Fibroblast of lung (primary cell): ENCODE measurements around the gene SPX. TPM values are rescaled to one million over a fixed set of nuclear protein-coding genes. Genes with fewer than 3 reads are reported as not detected.

Experiments used
- DNase-seq, 2 donors: peaks; one replicate each; pipeline versions ENCODE4 v3.0.0 to v3.0.0-alpha.2; 2010; ENCODE audit warnings: low read depth in 2 of 2
- H2AFZ ChIP-seq: 2 replicates; pipeline ENCODE4 v1.5.1; 2012; ENCODE audit warnings: low read length, control low read depth, inconsistent platforms
- H3K27ac ChIP-seq: 2 replicates; pipeline ENCODE4 v1.5.1; 2011; ENCODE audit warnings: low read length, control low read depth; ENCODE audit not compliant: insufficient read depth
- H3K27me3 ChIP-seq: 2 replicates; pipeline ENCODE4 v1.5.1; 2011; ENCODE audit warnings: mild to moderate bottlenecking, low read length; ENCODE audit not compliant: control insufficient read depth, insufficient read depth
- H3K36me3 ChIP-seq: 2 replicates; pipeline ENCODE4 v1.5.1; 2011; ENCODE audit warnings: low read length; ENCODE audit not compliant: control insufficient read depth, insufficient read depth
- H3K4me1 ChIP-seq: 2 replicates; pipeline ENCODE4 v1.5.1; 2011; ENCODE audit warnings: low read length; ENCODE audit not compliant: control insufficient read depth, insufficient read depth; ENCODE audit errors: extremely low read depth
- H3K4me2 ChIP-seq: 2 replicates; pipeline ENCODE4 v1.5.1; 2011; ENCODE audit warnings: low read length, control low read depth; ENCODE audit not compliant: insufficient read depth; ENCODE audit errors: extremely low read depth
- H3K4me3 ChIP-seq, 4 experiments: fragments of 200-600 bp in 1 of 4; sonication (generic) in 1 of 4; replicated peaks in 1 of 4; 2 replicates each; pipeline ENCODE4 v1.5.1; 2011 to 2016; ENCODE audit warnings: low read length in 4 of 4, low read depth in 3 of 4, mild to moderate bottlenecking in 3 of 4, control low read depth in 2 of 4, inconsistent platforms in 1 of 4, mixed read lengths in 1 of 4; ENCODE audit not compliant: insufficient read depth in 1 of 4; ENCODE audit errors: control extremely low read depth in 1 of 4
- H3K79me2 ChIP-seq: 2 replicates; pipeline ENCODE4 v1.5.1; 2012; ENCODE audit warnings: mild to moderate bottlenecking, low read length, inconsistent platforms; ENCODE audit not compliant: control insufficient read depth, insufficient read depth
- H3K9ac ChIP-seq: 2 replicates; pipeline ENCODE4 v1.5.1; 2011; ENCODE audit warnings: mild to moderate bottlenecking, low read length, control low read depth; ENCODE audit not compliant: insufficient read depth
- H3K9me3 ChIP-seq: 2 replicates; pipeline ENCODE4 v1.5.1; 2012; ENCODE audit warnings: low read depth, low read length; ENCODE audit not compliant: control insufficient read depth, insufficient read depth
- H4K20me1 ChIP-seq: 2 replicates; pipeline ENCODE4 v1.5.1; 2011; ENCODE audit warnings: low read length; ENCODE audit not compliant: control insufficient read depth, insufficient read depth; ENCODE audit errors: extremely low read depth
- EZH2 ChIP-seq: IDR thresholded peaks from 2 replicates; pipeline ENCODE4 v1.5.1; 2012; ENCODE audit warnings: low read length, control low read depth, mild to moderate bottlenecking; ENCODE audit errors: missing control alignments
- polyA minus RNA-seq: library from RNA; depleted of rRNA, polyadenylated mRNA; stranded (reverse); fragments of >200 nt; gene quantifications from 2 replicates; pipeline ENCODE4 v1.2.3, GENCODE V29; 2011; ENCODE audit warnings: low replicate concordance
- polyA plus RNA-seq, 2 donors: library from polyadenylated mRNA; depleted of rRNA in 1 of 2; stranded (reverse) in 1 of 2; unstranded in 1 of 2; fragments of >200 nt; gene quantifications; 2 replicates each; pipeline ENCODE4 v1.2.1, GENCODE V29; 2011 to 2012; ENCODE audit warnings: missing spikeins in 1 of 2
- total RNA-seq: library from RNA; depleted of rRNA; stranded (reverse); fragments of >200 nt; gene quantifications from 2 replicates; pipeline ENCODE4 v1.2.1, GENCODE V29; 2014
- TF ChIP-seq, protein P1 (sequence below), 2 donors: IDR thresholded peaks in 1 of 2; conservative IDR thresholded peaks in 1 of 2; 1 replicate in 1 of 2; 2 replicates in 1 of 2; pipeline ENCODE4 v1.5.1; 2011 to 2012; ENCODE audit warnings: low read length in 2 of 2, control low read depth in 1 of 2, inconsistent platforms in 1 of 2, low read depth in 1 of 2, mild to moderate bottlenecking in 1 of 2

SPX gene, protein sequence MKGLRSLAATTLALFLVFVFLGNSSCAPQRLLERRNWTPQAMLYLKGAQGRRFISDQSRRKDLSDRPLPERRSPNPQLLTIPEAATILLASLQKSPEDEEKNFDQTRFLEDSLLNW
- total RNA-seq (0.50 and 1.3 TPM in 2 replicates), polyA plus RNA-seq (0.17 and 0.75 TPM in 2 replicates), polyA minus RNA-seq (not detected in 2 replicates)
- polyA plus RNA-seq (2012): 0.08 and 0.31 TPM in 2 replicates

DNA sequence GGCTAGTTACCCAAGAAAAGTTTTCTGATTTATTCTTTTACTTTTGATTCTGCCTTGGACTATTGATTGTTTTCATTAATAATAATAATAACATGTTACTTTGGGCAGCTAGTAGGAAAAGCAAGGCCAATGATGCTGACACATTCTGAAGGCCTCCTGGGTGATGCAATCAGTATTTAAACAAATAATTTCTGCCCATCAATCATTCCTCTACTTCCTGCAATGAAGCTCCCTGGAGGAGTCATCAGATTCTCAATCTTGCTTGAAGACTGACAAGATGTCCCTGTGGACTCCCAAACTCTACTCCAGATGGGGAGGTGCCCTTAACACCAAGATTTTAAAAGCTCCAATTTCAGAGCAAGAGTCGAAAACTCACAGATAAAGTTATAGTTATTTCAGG lies at the start of gene SPX:
Gene SPX (plus strand): TSS at position 244 of the 400 bp plus-strand sequence. CDS start 177 bp downstream, outside the sequence.
- DNase-seq: peak in 1 of 2 donors; percentile 55
- H3K9ac ChIP-seq: no peak within 1 kb of the TSS
- H3K79me2 ChIP-seq: no peaks in the 10 kb centered on the region
- no peak within 1 kb of the TSS for H3K27ac ChIP-seq
- H3K27me3 ChIP-seq: no peaks in the 10 kb centered on the region
- H3K9me3 ChIP-seq: no peaks in the 10 kb centered on the region
- H3K36me3 ChIP-seq: no peaks in the 10 kb centered on the region
- H2AFZ ChIP-seq: peak within 1 kb of the TSS; percentile 19
- H4K20me1 ChIP-seq: no peaks in the 10 kb centered on the region
- no peak for TF ChIP-seq EZH2
- TF ChIP-seq, protein P1, sequence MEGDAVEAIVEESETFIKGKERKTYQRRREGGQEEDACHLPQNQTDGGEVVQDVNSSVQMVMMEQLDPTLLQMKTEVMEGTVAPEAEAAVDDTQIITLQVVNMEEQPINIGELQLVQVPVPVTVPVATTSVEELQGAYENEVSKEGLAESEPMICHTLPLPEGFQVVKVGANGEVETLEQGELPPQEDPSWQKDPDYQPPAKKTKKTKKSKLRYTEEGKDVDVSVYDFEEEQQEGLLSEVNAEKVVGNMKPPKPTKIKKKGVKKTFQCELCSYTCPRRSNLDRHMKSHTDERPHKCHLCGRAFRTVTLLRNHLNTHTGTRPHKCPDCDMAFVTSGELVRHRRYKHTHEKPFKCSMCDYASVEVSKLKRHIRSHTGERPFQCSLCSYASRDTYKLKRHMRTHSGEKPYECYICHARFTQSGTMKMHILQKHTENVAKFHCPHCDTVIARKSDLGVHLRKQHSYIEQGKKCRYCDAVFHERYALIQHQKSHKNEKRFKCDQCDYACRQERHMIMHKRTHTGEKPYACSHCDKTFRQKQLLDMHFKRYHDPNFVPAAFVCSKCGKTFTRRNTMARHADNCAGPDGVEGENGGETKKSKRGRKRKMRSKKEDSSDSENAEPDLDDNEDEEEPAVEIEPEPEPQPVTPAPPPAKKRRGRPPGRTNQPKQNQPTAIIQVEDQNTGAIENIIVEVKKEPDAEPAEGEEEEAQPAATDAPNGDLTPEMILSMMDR (conservative IDR thresholded peaks at IDR 0.05 in 1 of 2, IDR thresholded peaks at IDR 0.05 in 1 of 2; ENCODE audit: low read depth in 1 of 2, low read length in 2 of 2): no peak
- no peaks in the 10 kb centered on the region for H3K4me1 ChIP-seq
- peak within 1 kb of the TSS; percentile 91 for H3K4me2 ChIP-seq
- H3K4me3 ChIP-seq: peak within 1 kb of the TSS in 2 of 4 experiments; percentile 62 to 74

DNA sequence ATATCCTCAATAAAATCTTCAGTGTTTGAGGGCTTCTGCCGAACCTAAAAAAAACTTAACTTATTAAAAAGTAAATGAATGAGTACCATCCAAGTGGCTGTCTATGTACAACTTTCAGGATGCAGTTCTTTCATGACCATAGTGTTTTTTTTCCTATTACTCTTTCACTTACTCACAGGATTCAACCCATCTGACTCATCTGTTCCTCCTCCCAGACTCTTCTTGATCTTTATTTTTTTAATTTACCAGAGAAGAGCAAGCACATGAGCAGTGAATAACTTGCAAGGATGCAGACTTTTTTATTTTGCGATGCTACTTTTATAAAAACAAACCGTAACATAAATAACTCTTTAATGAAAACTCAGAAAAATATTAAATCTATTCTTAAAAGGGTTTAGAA lies 49.1 kb upstream of the SPX start:
- H3K4me3 ChIP-seq: no peak overlapping the region
- no peak overlapping the region for H3K9ac ChIP-seq
- no peak for TF ChIP-seq EZH2
- TF ChIP-seq, protein P1 (conservative IDR thresholded peaks at IDR 0.05 in 1 of 2, IDR thresholded peaks at IDR 0.05 in 1 of 2; ENCODE audit: low read depth in 1 of 2, low read length in 2 of 2): no peak
- H2AFZ ChIP-seq: no peak overlapping the region
- H3K4me2 ChIP-seq: no peak overlapping the region
- no peak overlapping the region for H3K27ac ChIP-seq
- H3K4me1 ChIP-seq: no peaks in the 10 kb centered on the region
- peak; percentile 45 to 67 for DNase-seq
- no peaks in the 10 kb centered on the region for H3K9me3 ChIP-seq
- H3K79me2 ChIP-seq: no peaks in the 10 kb centered on the region
- no peaks in the 10 kb centered on the region for H3K27me3 ChIP-seq
- peaks cover 9% of the 10 kb centered on the region for H3K36me3 ChIP-seq
- no peaks in the 10 kb centered on the region for H4K20me1 ChIP-seq

DNA sequence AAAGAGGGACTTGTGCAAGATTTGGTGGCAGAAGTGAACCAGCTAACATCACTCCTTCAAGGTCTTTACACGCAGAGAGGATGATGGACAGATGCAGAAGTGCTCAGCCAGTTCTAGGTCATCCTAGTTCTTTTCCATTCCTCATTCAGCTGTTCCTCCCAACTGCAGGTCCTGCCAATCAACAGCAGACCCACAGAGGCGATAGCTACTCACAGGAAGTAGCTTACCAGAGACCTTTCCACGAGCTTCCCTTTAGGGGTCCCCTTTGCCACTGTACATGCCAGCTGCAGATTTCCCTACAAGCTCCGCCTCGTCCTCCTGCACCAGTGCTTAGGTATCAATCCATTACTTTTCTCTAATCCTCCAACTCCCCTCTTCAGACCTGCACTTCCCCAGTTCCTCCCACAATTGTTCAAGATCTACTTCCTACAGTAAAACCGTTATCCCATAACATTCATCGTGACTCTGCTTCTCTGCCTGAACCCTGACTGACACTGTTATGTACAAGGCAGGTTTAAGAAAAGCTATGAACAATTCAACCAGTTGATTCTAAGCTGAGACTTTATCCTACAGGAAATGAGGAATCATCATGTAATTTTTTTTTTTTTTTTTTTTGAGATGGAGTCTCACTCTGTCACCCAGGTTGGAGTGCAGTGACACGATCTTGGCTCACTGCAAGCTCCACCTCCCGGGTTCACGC lies 47.2 kb upstream of the SPX start:
- no peak overlapping the region for H3K9ac ChIP-seq

More for the DNA sequence above, 47.2 kb upstream of the SPX start:
- Histone ChIP-seq H3K27me3 (no peaks in the 10 kb centered on the region), H3K9me3 (no peaks in the 10 kb centered on the region), H3K36me3 (peaks cover 12% of the 10 kb centered on the region), H3K79me2 (no peaks in the 10 kb centered on the region), H3K4me2 (no peak overlapping the region), H3K4me3 (no peak overlapping the region), H3K27ac (no peak overlapping the region), H3K4me1 (no peaks in the 10 kb centered on the region), H2AFZ (no peak overlapping the region), H4K20me1 (no peaks in the 10 kb centered on the region)
- TF ChIP-seq, protein P1 (conservative IDR thresholded peaks at IDR 0.05 in 1 of 2, IDR thresholded peaks at IDR 0.05 in 1 of 2; ENCODE audit: low read depth in 1 of 2, low read length in 2 of 2): no peak
- no peak for TF ChIP-seq EZH2
- DNase-seq: no peak
